ENCODE results near the gene MAN2A1.

- TF ChIP-seq EZH2 (IDR thresholded peaks at IDR 0.05; ENCODE audit: insufficient read depth, poor library complexity, severe bottlenecking) (no peak), EZH2phosphoT487 (IDR thresholded peaks at IDR 0.05; ENCODE audit: insufficient read depth, low read depth) (no peak)
Observed at GRCh38 chr5:109714592-109714991, 24.9 kb downstream of the MAN2A1 start.
